Breast epithelium (tissue), 4 donors: ENCODE data around the gene PCNA. TPM values are rescaled to one million over a fixed set of nuclear protein-coding genes. Genes with fewer than 3 reads are reported as not detected.

Experiments
- DNase-seq, 2 donors: peaks; one replicate each; pipeline ENCODE4 v3.0.0-alpha.2; 2019; ENCODE audit warnings: low spot score in 2 of 2
- H3K27ac ChIP-seq, 2 donors: fragments of 200-600 bp; sonication (generic) in 1 of 2; one replicate each; pipeline ENCODE4 v1.5.1; 2016 to 2019; ENCODE audit warnings: mild to moderate bottlenecking in 1 of 2
- H3K27me3 ChIP-seq, 2 donors: fragments of 200-600 bp; sonication (generic) in 1 of 2; one replicate each; pipeline versions ENCODE4 v1.5.1 to v1.6.0; 2017 to 2019; ENCODE audit warnings: control low read depth in 1 of 2, mild to moderate bottlenecking in 1 of 2
- H3K36me3 ChIP-seq: fragments of 200-600 bp; one replicate; pipeline ENCODE4 v1.5.1; 2019
- H3K4me1 ChIP-seq, 2 donors: fragments of 200-600 bp; sonication (generic); one replicate each; pipeline ENCODE4 v1.5.1; 2016 to 2019; ENCODE audit warnings: control low read depth in 1 of 2
- H3K4me3 ChIP-seq, 3 donors: fragments of 200-600 bp; sonication (generic); 1 replicate in 2 of 3; 2 replicates in 1 of 3; pipeline ENCODE4 v1.5.1; 2016 to 2019; ENCODE audit warnings: mild to moderate bottlenecking in 3 of 3, moderate library complexity in 2 of 3
- H3K9me3 ChIP-seq, 2 donors: fragments of 200-600 bp; sonication (generic) in 1 of 2; one replicate each; pipeline ENCODE4 v1.5.1; 2016 to 2019; ENCODE audit warnings: control low read depth in 1 of 2
- CTCF ChIP-seq, 3 donors: fragments of 450-650 bp; IDR thresholded peaks; one replicate each; pipeline ENCODE4 v1.5.1; 2016 to 2017; ENCODE audit warnings: antibody characterized with exemption in 3 of 3, mild to moderate bottlenecking in 3 of 3, moderate library complexity in 3 of 3
- POLR2A ChIP-seq: fragments of 450-650 bp; IDR thresholded peaks from one replicate; pipeline ENCODE4 v1.6.1; 2016; ENCODE audit warnings: antibody characterized with exemption, mild to moderate bottlenecking, moderate library complexity
- POLR2AphosphoS5 ChIP-seq, 3 donors: sonication (generic); formaldehyde crosslinking; IDR thresholded peaks; one replicate each; pipeline ENCODE4 v1.6.1; 2017; ENCODE audit warnings: antibody characterized with exemption in 3 of 3
- intact Hi-C: fragments of 100-400 bp; cut with DNase I; formaldehyde crosslinking; loops from one replicate; pipeline ENCODE4 v1.15.1; 2023; ENCODE audit warnings: low total_unique reads
- total RNA-seq, 3 donors: library from RNA; depleted of rRNA; stranded (reverse); fragments of >200 nt; gene quantifications; one replicate each; pipeline ENCODE4 v1.1.0, GENCODE V29; 2016

The PCNA gene
- total RNA-seq, 3 donors from 2014 or later, result 32.3 to 62.9 (median 55.4) TPM

GRCh38 chr20:5160882-5161281, 41.1 kb upstream of the PCNA start:
- Histone ChIP-seq H3K27me3 (no peaks in the 10 kb centered on the region), H3K36me3 (no peaks in the 10 kb centered on the region), H3K27ac (no peak overlapping the region), H3K9me3 (no peaks in the 10 kb centered on the region), H3K4me3 (no peak overlapping the region), H3K4me1 (no peaks in the 10 kb centered on the region)
- no peak for DNase-seq
- intact Hi-C loops, result no loop called here
- TF ChIP-seq CTCF (IDR thresholded peaks at IDR 0.05) (no peak), POLR2AphosphoS5 (IDR thresholded peaks at IDR 0.05) (no peak), POLR2A (no peak)

GRCh38 chr20:5159928-5160327, 40.2 kb upstream of the PCNA start:
- no peaks in the 10 kb centered on the region for H3K4me1 ChIP-seq
- no peaks in the 10 kb centered on the region for H3K27me3 ChIP-seq

GRCh38 chr20:5156675-5157448, 37.1 kb upstream of the PCNA start:
- H3K27me3 ChIP-seq, result no peaks in the 10 kb centered on the region
- TF ChIP-seq CTCF (IDR thresholded peaks at IDR 0.05), result no peak
- no peak for TF ChIP-seq POLR2AphosphoS5 (IDR thresholded peaks at IDR 0.05)
- H3K4me3 ChIP-seq, result no peak overlapping the region
- no peak overlapping the region for H3K27ac ChIP-seq
- no peaks in the 10 kb centered on the region for H3K4me1 ChIP-seq
- intact Hi-C loops, result no loop called here
- DNase-seq, result no peak
- no peaks in the 10 kb centered on the region for H3K36me3 ChIP-seq
- no peaks in the 10 kb centered on the region for H3K9me3 ChIP-seq

More at GRCh38 chr20:5159928-5160327, 40.2 kb upstream of the PCNA start:
- intact Hi-C loops, result no loop called here
- no peak for DNase-seq
- Histone ChIP-seq H3K36me3 (no peaks in the 10 kb centered on the region), H3K27ac (no peak overlapping the region), H3K4me3 (no peak overlapping the region), H3K9me3 (no peaks in the 10 kb centered on the region)
- no peak for TF ChIP-seq CTCF (IDR thresholded peaks at IDR 0.05)
- TF ChIP-seq POLR2A, result no peak
- no peak for TF ChIP-seq POLR2AphosphoS5 (IDR thresholded peaks at IDR 0.05)

- intact Hi-C loops, result no loop called here
- no peaks in the 10 kb centered on the region for H3K4me1 ChIP-seq
- no peak overlapping the region for H3K27ac ChIP-seq
- no peak overlapping the region for H3K4me3 ChIP-seq
- TF ChIP-seq POLR2AphosphoS5 (IDR thresholded peaks at IDR 0.05) (no peak), CTCF (IDR thresholded peaks at IDR 0.05) (no peak), POLR2A (no peak)
- DNase-seq, result no peak
- H3K36me3 ChIP-seq, result no peaks in the 10 kb centered on the region
- no peaks in the 10 kb centered on the region for H3K9me3 ChIP-seq
- H3K27me3 ChIP-seq, result no peaks in the 10 kb centered on the region
Observed at GRCh38 chr20:5155404-5155803, 35.6 kb upstream of the PCNA start.

- no peak for DNase-seq
- Histone ChIP-seq H3K27ac (no peak overlapping the region), H3K4me1 (no peaks in the 10 kb centered on the region), H3K9me3 (no peaks in the 10 kb centered on the region), H3K4me3 (no peak overlapping the region), H3K27me3 (no peaks in the 10 kb centered on the region), H3K36me3 (no peaks in the 10 kb centered on the region)
- intact Hi-C loops, result no loop called here
- TF ChIP-seq CTCF (IDR thresholded peaks at IDR 0.05) (no peak), POLR2A (no peak), POLR2AphosphoS5 (IDR thresholded peaks at IDR 0.05) (no peak)
Observed at GRCh38 chr20:5154543-5154925, 34.8 kb upstream of the PCNA start.
